ENCODE data around the gene CCDC102B. TPM values are rescaled to one million over a fixed set of nuclear protein-coding genes. Genes with fewer than 3 reads are reported as not detected.

CCDC102B gene
- total and polyA plus RNA-seq, 2 experiments from 2014 or later = 1.3 to 2.1 TPM

DNA sequence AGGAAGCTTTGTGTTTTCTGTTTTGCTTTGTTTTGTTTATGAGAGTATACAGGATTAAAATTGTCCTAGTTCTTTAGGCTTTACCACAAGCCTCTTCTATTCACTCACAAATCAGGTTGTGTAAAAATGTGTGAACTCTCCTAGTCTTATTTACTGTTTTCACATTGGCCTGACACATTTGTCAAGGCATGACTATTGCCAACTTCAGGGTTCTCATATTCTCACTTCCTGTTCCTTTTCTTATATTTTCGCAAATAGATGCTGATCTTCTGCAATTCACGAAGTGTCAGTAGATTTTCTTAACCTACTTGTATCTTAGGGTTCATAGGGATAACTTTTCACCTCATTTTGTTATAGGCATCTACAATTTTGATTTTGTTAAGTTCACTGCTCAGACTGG lies 67.1 kb downstream of the CCDC102B start:
- H3K27me3 Mint-ChIP-seq (ENCODE audit: insufficient read depth, low read depth, poor library complexity) = no peaks in the 10 kb centered on the region
- no peaks in the 10 kb centered on the region for H4K20me1 ChIP-seq (replicated peaks; ENCODE audit: insufficient read depth)
- no peaks in the 10 kb centered on the region for H3K27me3 ChIP-seq (ENCODE audit: insufficient read depth)

More for the DNA sequence above, 67.1 kb downstream of the CCDC102B start:
- no peak overlapping the region for H2AFZ ChIP-seq
- H3K9me2 ChIP-seq (ENCODE audit: insufficient read depth) = no peaks in the 10 kb centered on the region
- TF ChIP-seq, protein P1, sequence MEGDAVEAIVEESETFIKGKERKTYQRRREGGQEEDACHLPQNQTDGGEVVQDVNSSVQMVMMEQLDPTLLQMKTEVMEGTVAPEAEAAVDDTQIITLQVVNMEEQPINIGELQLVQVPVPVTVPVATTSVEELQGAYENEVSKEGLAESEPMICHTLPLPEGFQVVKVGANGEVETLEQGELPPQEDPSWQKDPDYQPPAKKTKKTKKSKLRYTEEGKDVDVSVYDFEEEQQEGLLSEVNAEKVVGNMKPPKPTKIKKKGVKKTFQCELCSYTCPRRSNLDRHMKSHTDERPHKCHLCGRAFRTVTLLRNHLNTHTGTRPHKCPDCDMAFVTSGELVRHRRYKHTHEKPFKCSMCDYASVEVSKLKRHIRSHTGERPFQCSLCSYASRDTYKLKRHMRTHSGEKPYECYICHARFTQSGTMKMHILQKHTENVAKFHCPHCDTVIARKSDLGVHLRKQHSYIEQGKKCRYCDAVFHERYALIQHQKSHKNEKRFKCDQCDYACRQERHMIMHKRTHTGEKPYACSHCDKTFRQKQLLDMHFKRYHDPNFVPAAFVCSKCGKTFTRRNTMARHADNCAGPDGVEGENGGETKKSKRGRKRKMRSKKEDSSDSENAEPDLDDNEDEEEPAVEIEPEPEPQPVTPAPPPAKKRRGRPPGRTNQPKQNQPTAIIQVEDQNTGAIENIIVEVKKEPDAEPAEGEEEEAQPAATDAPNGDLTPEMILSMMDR (conservative IDR thresholded peaks at IDR 0.05; ENCODE audit: low read depth in 2 of 2) = no peak
- TF ChIP-seq ZNF114 (CRISPR knock-in tag; IDR thresholded peaks at IDR 0.05) (no peak), ZNF331 (CRISPR knock-in tag; IDR thresholded peaks at IDR 0.05; ENCODE audit: low read depth) (no peak), EZH2 (IDR thresholded peaks at IDR 0.05; ENCODE audit: low read depth, unreplicated experiment) (no peak), EZH2phosphoT487 (IDR thresholded peaks at IDR 0.05; ENCODE audit: unreplicated experiment) (no peak), STAT1 (IDR thresholded peaks at IDR 0.05; ENCODE audit: unreplicated experiment) (no peak), CREB1 (CRISPR knock-in tag; IDR thresholded peaks at IDR 0.05; ENCODE audit: low read depth) (no peak), JUNB (IDR thresholded peaks at IDR 0.05; ENCODE audit: unreplicated experiment) (no peak), ZNF462 (CRISPR knock-in tag; IDR thresholded peaks at IDR 0.05) (no peak), POLR2AphosphoS5 (IDR thresholded peaks at IDR 0.05; ENCODE audit: low read depth) (no peak)
- TF ChIP-seq, protein P2, sequence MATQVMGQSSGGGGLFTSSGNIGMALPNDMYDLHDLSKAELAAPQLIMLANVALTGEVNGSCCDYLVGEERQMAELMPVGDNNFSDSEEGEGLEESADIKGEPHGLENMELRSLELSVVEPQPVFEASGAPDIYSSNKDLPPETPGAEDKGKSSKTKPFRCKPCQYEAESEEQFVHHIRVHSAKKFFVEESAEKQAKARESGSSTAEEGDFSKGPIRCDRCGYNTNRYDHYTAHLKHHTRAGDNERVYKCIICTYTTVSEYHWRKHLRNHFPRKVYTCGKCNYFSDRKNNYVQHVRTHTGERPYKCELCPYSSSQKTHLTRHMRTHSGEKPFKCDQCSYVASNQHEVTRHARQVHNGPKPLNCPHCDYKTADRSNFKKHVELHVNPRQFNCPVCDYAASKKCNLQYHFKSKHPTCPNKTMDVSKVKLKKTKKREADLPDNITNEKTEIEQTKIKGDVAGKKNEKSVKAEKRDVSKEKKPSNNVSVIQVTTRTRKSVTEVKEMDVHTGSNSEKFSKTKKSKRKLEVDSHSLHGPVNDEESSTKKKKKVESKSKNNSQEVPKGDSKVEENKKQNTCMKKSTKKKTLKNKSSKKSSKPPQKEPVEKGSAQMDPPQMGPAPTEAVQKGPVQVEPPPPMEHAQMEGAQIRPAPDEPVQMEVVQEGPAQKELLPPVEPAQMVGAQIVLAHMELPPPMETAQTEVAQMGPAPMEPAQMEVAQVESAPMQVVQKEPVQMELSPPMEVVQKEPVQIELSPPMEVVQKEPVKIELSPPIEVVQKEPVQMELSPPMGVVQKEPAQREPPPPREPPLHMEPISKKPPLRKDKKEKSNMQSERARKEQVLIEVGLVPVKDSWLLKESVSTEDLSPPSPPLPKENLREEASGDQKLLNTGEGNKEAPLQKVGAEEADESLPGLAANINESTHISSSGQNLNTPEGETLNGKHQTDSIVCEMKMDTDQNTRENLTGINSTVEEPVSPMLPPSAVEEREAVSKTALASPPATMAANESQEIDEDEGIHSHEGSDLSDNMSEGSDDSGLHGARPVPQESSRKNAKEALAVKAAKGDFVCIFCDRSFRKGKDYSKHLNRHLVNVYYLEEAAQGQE (IDR thresholded peaks at IDR 0.05; ENCODE audit: unreplicated experiment) = no peak
- TF ChIP-seq, protein P3, sequence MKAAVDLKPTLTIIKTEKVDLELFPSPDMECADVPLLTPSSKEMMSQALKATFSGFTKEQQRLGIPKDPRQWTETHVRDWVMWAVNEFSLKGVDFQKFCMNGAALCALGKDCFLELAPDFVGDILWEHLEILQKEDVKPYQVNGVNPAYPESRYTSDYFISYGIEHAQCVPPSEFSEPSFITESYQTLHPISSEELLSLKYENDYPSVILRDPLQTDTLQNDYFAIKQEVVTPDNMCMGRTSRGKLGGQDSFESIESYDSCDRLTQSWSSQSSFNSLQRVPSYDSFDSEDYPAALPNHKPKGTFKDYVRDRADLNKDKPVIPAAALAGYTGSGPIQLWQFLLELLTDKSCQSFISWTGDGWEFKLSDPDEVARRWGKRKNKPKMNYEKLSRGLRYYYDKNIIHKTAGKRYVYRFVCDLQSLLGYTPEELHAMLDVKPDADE (IDR thresholded peaks at IDR 0.05) = no peak
- no peaks in the 10 kb centered on the region for H3K9me3 Mint-ChIP-seq
- no peak overlapping the region for H3K4me3 Mint-ChIP-seq
- H3K4me1 Mint-ChIP-seq = no peaks in the 10 kb centered on the region
- H3F3A ChIP-seq (replicated peaks; ENCODE audit: low read depth) = no peaks in the 10 kb centered on the region
- DNase-seq (ENCODE audit: low spot score) (no peak), ATAC-seq (no peak)
- H3K4me3 ChIP-seq = no peak overlapping the region
- no peaks in the 10 kb centered on the region for H3K4me1 ChIP-seq (ENCODE audit: insufficient read depth)
- H3K27ac Mint-ChIP-seq = no peak overlapping the region
- H3K79me2 ChIP-seq (replicated peaks; ENCODE audit: insufficient read depth) = no peaks in the 10 kb centered on the region
- no peak overlapping the region for H3K4me2 ChIP-seq
- H3K36me3 Mint-ChIP-seq (ENCODE audit: low read depth) = no peaks in the 10 kb centered on the region
- H3K27ac ChIP-seq (ENCODE audit: low read depth) = no peak overlapping the region
- H3K36me3 ChIP-seq (ENCODE audit: insufficient read depth) = no peaks in the 10 kb centered on the region
